Hepatocyte (in vitro differentiated cells): ENCODE results near the gene RUNX1.

ENCODE experiments used
- EZH2phosphoT487 ChIP-seq: fragments of 200-600 bp; sonication (generic); IDR thresholded peaks from one replicate; pipeline ENCODE4 v1.6.1; 2018; ENCODE audit warnings: antibody characterized with exemption, mild to moderate bottlenecking, low read depth, moderate library complexity; ENCODE audit not compliant: unreplicated experiment, severe bottlenecking
- TF ChIP-seq, protein P1 (sequence below): fragments of 200-600 bp; sonication (generic); IDR thresholded peaks from 2 replicates; pipeline ENCODE4 v1.5.1; 2016; ENCODE audit warnings: antibody characterized with exemption, mild to moderate bottlenecking; ENCODE audit not compliant: poor library complexity

GRCh38 chr21:34886240-34887104 is 162.6 kb downstream of the RUNX1 start:
- TF ChIP-seq, protein P1, sequence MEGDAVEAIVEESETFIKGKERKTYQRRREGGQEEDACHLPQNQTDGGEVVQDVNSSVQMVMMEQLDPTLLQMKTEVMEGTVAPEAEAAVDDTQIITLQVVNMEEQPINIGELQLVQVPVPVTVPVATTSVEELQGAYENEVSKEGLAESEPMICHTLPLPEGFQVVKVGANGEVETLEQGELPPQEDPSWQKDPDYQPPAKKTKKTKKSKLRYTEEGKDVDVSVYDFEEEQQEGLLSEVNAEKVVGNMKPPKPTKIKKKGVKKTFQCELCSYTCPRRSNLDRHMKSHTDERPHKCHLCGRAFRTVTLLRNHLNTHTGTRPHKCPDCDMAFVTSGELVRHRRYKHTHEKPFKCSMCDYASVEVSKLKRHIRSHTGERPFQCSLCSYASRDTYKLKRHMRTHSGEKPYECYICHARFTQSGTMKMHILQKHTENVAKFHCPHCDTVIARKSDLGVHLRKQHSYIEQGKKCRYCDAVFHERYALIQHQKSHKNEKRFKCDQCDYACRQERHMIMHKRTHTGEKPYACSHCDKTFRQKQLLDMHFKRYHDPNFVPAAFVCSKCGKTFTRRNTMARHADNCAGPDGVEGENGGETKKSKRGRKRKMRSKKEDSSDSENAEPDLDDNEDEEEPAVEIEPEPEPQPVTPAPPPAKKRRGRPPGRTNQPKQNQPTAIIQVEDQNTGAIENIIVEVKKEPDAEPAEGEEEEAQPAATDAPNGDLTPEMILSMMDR, result no peak
- no peak for TF ChIP-seq EZH2phosphoT487
